PC-3 (cell line): ENCODE measurements around the gene DIP2C.

Source experiments
- EZH2 ChIP-seq: fragments of 300-600 bp; sonication (generic); IDR thresholded peaks from one replicate; pipeline ENCODE4 v1.6.1; 2017; ENCODE audit warnings: antibody characterized with exemption, mild to moderate bottlenecking, low read length; ENCODE audit not compliant: unreplicated experiment
- TF ChIP-seq, protein P1 (sequence below): fragments of 300-600 bp; sonication (generic); conservative IDR thresholded peaks from 2 replicates; pipeline ENCODE4 v1.5.1; 2017; ENCODE audit warnings: antibody characterized with exemption, low read depth, mild to moderate bottlenecking, low read length

DNA sequence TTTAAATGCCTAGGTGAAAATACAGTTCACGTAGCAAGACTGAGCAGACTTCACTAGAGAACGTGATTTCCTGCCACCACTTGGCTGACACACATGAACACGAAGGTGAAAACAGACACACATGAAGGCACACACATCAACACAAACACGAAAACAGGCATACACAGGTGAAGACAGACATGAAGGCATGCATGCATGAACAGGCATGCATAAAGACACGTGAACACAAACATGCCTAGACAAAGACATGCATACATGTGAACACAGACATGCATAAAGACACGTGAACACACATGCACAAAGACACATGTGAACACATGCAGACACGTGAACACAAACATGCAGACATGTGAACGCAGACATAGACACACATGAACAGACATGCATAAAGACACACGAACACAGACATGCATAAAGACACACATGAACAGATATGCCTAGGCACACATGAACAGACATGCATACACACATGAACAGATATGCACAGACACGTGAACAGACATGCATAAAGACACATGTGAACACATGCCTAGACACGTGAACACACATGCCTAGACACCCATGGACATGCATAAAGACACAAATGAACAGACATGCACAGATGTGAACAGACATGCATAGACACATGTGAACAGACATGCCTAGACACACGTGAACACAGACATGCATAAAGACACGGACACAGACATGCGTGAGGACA is 311.1 kb downstream of the DIP2C start:
- TF ChIP-seq, protein P1, sequence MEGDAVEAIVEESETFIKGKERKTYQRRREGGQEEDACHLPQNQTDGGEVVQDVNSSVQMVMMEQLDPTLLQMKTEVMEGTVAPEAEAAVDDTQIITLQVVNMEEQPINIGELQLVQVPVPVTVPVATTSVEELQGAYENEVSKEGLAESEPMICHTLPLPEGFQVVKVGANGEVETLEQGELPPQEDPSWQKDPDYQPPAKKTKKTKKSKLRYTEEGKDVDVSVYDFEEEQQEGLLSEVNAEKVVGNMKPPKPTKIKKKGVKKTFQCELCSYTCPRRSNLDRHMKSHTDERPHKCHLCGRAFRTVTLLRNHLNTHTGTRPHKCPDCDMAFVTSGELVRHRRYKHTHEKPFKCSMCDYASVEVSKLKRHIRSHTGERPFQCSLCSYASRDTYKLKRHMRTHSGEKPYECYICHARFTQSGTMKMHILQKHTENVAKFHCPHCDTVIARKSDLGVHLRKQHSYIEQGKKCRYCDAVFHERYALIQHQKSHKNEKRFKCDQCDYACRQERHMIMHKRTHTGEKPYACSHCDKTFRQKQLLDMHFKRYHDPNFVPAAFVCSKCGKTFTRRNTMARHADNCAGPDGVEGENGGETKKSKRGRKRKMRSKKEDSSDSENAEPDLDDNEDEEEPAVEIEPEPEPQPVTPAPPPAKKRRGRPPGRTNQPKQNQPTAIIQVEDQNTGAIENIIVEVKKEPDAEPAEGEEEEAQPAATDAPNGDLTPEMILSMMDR = no peak
- TF ChIP-seq EZH2 = no peak
